GM18870 (cell line): Measurements from ENCODE around the gene ARHGAP28.

Experiments used
- ATAC-seq: cut with Tn5 transposase; IDR thresholded peaks from one replicate; pipeline ENCODE4 v1.9.1; 2021; ENCODE audit warnings: moderate library complexity; ENCODE audit not compliant: unreplicated experiment

ARHGAP28 gene

GRCh38 chr18:6954501-6954900 is 225.0 kb downstream of the ARHGAP28 start:
- ATAC-seq = no peak

GRCh38 chr18:6955304-6955703 is 225.8 kb downstream of the ARHGAP28 start:
- ATAC-seq = no peak

DNA sequence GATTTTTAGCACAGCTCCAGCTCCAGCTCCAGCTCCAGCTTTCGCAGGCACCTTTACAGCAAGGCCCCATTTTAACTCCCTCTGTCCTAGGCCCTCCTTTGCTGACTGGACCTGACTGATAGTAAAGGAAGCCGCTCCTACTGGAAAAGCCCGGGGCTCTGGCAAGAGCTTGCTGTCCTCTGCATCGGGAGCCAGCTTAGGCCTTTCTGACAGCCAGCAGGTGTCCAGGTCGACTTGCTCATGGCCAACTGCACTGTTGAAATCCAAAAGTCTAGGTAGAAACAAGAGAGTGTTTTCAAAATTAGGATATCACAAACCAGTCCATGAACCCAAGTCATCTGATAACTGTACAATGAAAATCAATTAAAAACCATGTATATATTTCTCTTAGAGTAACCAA is 227.0 kb downstream of the ARHGAP28 start:
- no peak for ATAC-seq

GRCh38 chr18:6956999-6957398 is 227.5 kb downstream of the ARHGAP28 start:
- no peak for ATAC-seq

DNA sequence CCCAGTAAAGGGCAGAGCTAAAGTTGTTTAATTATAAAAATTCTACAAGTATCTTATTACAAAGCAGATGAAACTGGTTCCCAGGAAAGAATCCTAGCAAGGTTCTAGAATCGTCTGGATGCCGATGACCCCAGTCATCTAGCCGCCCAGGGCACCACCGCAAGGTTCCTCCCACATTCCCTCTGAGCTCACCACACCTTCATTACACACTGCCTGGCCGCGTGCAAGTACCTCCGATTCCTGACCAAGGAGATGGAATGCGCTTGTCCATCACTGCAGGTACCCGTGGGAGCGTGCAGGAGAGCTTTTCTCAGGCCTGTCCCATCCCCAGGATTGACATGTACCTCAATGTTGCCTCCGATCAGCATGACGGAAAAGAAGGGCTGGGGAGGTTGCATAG is 229.6 kb downstream of the ARHGAP28 start:
- ATAC-seq = no peak

- ATAC-seq = no peak
Observed at GRCh38 chr18:6960124-6960523, 230.6 kb downstream of the ARHGAP28 start.

DNA sequence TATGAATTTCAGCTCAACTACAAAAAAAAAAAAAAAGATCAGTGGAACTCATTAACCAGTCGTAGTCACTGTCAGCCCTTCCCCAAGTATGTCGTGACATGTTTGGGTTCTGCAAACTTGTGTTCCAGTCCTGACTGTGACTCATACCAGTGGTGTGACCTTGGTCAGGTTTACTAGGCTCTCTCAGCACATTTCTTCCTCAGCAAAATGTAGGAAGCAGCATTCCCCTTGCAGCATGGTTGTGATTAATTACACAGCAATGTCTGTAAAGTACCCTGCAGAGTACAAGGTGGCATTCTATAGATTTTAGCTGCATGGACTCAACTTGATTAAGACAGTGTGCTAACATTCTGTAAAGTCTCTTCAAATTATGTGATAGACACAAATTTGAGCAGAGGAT is 231.1 kb downstream of the ARHGAP28 start:
- ATAC-seq = no peak

GRCh38 chr18:6961331-6961730 is 231.8 kb downstream of the ARHGAP28 start:
- no peak for ATAC-seq

DNA sequence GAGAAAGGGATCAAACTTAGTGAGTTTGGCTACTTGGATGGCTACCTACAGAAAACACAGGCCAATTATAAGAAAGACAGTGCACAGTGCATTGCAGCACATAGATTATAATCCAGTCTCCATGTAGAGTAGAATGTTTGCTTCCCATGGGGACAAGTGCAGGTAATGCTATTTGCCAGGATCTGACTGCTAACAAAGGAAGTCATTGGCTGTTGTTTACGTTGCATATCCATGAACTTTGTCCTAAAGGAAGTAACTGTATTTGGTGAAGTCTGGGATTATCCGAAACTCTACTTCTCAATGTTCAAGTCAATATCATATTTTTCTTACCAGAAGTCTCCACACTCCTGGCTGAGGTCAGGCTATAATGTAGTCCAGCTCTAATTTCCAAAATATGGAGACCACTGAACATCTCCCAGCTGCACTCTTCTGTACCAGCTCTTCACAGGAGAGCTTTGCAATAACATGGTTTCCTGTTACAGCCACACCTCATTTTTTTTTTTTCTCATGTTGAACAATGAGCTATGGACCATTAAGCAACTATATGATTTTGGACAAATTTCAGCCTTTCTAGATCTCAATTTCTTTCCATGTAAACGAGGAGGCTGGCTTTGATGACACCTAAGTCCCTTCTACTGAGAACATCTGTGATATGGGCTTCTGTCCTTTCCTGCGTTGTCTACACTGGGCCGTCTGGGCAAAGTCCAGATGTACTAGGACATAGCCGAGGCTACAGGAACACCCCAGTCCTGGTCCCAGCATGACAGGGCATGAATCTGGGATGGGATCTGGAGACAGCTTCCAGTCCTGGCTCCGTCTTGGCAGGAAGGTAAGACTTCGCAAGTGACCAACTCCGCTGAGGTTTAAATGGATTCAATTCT is 233.3 kb downstream of the ARHGAP28 start:
- no peak for ATAC-seq

DNA sequence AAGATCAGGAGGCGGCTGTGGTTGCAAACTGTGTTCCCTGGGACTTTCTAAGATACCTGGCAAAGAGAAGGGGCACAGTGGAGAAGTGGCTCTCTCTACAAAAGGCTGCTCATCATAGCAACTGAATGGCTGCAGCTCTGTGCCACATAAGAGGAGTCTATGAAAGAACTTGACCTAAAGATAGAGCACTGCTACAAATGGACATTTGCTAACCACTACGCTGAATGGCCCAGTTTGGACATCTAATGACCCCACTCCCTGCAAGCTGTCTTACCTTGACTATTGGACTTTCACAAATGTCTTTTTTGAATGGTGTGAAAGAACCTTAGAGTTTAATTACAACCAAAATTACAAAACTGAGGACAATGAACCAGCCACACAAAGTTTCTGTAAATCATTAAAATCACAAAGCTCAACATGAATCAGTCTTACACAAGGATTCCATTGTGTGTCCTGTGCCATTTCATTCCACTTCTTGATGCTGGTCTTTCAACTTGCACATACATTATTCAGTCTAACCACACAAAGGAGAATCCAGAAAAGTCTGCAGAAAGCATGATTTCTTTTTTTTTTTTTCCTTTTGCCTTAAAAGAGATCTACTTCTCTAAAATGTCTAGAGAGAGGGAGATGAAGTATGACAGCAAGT is 234.1 kb downstream of the ARHGAP28 start:
- ATAC-seq = no peak
